IPS-18a (cell line): ENCODE results near the gene CACNA1H.
"Not testable (repeated sequence)": the region's sequence is repeated elsewhere in the genome, so short reads cannot be mapped to it uniquely, and the experiment has no call there.

Experiments
- H3K27ac ChIP-seq: one replicate; pipeline ENCODE4 v1.5.1; 2013; ENCODE audit warnings: low read length
- H3K27me3 ChIP-seq: one replicate; pipeline ENCODE4 v1.6.1; 2013; ENCODE audit warnings: mild to moderate bottlenecking, low read length; ENCODE audit not compliant: control insufficient read depth, insufficient read depth
- H3K36me3 ChIP-seq: one replicate; pipeline ENCODE4 v1.6.1; 2013; ENCODE audit warnings: low read depth, low read length; ENCODE audit not compliant: control insufficient read depth
- H3K4me1 ChIP-seq: one replicate; pipeline ENCODE4 v1.6.1; 2013; ENCODE audit warnings: low read depth, low read length; ENCODE audit not compliant: control insufficient read depth
- H3K4me3 ChIP-seq: one replicate; pipeline ENCODE4 v1.5.1; 2013; ENCODE audit warnings: low read length
- H3K9ac ChIP-seq: one replicate; pipeline ENCODE4 v1.6.1; 2013; ENCODE audit warnings: mild to moderate bottlenecking, low read length, moderate library complexity
- H3K9me3 ChIP-seq: one replicate; pipeline ENCODE4 v1.6.1; 2013; ENCODE audit warnings: low read depth, low read length; ENCODE audit not compliant: control insufficient read depth

Gene CACNA1H

DNA sequence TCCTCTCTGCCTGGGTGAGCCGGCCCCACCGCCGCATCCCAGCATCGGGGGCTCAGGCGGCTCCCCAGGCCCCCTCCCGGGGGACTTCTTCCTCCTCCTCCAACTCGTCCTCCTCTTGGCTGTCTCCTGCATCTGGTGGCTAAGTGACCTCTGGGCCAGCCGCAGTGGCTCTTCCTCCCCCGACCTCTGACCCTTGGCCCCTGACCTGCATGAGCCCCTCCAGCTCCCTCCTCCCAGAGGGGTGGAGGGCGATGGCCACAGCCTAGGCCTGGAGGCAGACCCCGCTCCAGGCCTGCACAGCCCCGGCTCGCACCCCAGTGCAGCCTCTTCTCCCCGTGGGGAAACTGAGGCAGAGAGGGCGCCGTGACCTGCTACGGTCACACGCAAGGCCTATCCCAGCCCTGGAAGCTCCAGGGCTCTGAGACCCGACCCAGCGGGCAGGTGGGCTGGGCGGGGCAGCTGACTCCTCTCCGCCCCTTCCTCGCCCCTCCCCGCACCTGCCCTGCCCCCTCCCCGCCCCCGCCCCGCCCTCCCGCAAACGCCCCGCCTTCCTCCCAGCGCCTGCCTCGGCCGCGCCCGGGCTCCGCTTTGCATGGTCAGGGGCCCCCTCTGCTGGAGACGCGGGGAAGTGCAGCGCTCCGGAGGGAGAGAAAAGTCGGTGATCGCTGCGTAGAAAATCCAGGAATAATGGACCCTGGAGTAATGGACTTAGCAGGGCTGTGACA, 96.3 kb downstream of the CACNA1H start:
- H3K27ac ChIP-seq, H3K4me1 ChIP-seq, H3K4me3 ChIP-seq, H3K9me3 ChIP-seq, H3K36me3 ChIP-seq, H3K9ac ChIP-seq: not testable (repeated sequence)
- H3K27me3 ChIP-seq: peaks cover 14% of the 10 kb centered on the region

- not testable (repeated sequence) for H3K36me3 ChIP-seq, H3K9ac ChIP-seq, H3K9me3 ChIP-seq, H3K27ac ChIP-seq, H3K4me3 ChIP-seq, H3K27me3 ChIP-seq, H3K4me1 ChIP-seq
Observed at GRCh38 chr16:1253701-1254364, 100.9 kb downstream of the CACNA1H start.

GRCh38 chr16:1254821-1255220, 101.9 kb downstream of the CACNA1H start:
- H3K9me3 ChIP-seq, H3K27ac ChIP-seq, H3K4me1 ChIP-seq, H3K4me3 ChIP-seq, H3K9ac ChIP-seq, H3K36me3 ChIP-seq: not testable (repeated sequence)
- H3K27me3 ChIP-seq: peaks cover 16% of the 10 kb centered on the region

DNA sequence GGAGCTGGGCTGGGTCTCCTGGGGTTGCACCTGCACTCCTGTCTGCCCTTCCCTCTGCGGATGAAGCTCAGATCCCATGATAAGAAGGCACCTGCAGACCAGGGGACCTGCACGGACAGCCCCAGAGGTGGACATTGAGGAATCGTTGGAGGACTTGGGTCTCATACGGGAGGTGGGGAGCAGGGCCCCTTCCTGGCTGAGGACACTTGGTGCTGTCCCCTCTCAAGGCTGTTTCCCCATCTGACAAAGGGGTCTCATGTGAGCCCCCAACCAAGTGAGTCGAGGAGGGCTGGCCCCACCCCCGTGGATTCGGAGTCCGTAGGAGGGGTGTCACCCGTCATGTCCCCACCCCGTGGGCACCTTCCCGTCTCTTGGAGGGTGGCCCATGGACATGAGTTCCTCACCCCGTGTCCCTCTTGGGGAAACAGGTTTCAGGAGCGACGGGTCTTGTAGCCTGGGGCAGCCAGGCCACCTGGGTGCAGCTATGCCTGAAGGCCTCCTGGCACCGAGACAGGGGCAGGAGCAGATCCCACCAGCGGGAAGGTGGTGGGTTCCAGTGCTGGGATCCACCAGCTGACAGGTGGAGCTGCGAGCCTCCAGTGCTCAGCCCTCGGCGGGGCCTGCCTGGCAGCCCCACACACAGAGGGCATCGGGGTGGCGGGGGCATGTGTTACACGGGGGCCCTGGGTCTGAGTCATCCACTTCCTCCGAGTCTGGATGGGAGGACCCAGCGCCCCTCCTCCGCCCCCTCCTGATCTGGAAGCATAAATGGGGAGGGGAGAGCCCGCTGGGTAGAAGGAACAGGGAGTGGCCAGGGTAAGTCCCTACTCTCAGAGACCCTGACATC, 102.6 kb downstream of the CACNA1H start, which contains the start of gene TPSD1:
TPSD1 (plus strand) TSS at position 794 of the 847 bp plus-strand sequence. CDS start 212 bp downstream, outside the sequence.
- not testable (repeated sequence) for H3K9ac ChIP-seq, H3K9me3 ChIP-seq, H3K27ac ChIP-seq, H3K4me1 ChIP-seq, H3K4me3 ChIP-seq, H3K36me3 ChIP-seq
- peaks cover 22% of the 10 kb centered on the region for H3K27me3 ChIP-seq

DNA sequence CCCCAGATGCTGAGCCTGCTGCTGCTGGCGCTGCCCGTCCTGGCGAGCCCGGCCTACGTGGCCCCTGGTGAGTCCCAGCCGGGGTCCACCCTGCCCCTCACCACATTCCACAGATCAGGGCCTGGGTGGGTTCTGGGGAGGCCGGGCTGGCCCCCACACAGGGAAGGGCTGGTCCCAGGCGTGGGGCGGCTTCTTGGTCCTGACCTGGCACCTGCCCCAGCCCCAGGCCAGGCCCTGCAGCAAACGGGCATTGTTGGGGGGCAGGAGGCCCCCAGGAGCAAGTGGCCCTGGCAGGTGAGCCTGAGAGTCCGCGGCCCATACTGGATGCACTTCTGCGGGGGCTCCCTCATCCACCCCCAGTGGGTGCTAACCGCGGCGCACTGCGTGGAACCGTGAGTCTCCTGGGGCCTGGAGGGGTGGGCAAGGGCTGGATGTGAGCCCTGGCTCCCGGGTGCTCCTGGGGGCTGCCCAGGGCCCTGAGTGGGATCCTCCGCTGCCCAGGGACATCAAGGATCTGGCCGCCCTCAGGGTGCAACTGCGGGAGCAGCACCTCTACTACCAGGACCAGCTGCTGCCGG, 103.5 kb downstream of the CACNA1H start:
- H3K27ac ChIP-seq, H3K9me3 ChIP-seq, H3K36me3 ChIP-seq, H3K4me3 ChIP-seq, H3K9ac ChIP-seq, H3K4me1 ChIP-seq: not testable (repeated sequence)
- H3K27me3 ChIP-seq: peaks cover 31% of the 10 kb centered on the region

- H3K9ac ChIP-seq: no peak overlapping the region
- no peaks in the 10 kb centered on the region for H3K36me3 ChIP-seq
- peaks cover 36% of the 10 kb centered on the region for H3K27me3 ChIP-seq
- H3K4me1 ChIP-seq: no peaks in the 10 kb centered on the region
- no peaks in the 10 kb centered on the region for H3K9me3 ChIP-seq
- no peak overlapping the region for H3K27ac ChIP-seq
- no peak overlapping the region for H3K4me3 ChIP-seq
Observed at GRCh38 chr16:1256874-1257322, 104.0 kb downstream of the CACNA1H start.

- Histone ChIP-seq H3K4me3 (no peak overlapping the region), H3K27me3 (peaks cover 43% of the 10 kb centered on the region), H3K9me3 (no peaks in the 10 kb centered on the region), H3K36me3 (no peaks in the 10 kb centered on the region), H3K4me1 (no peaks in the 10 kb centered on the region), H3K27ac (no peak overlapping the region), H3K9ac (no peak overlapping the region)
Observed at GRCh38 chr16:1257561-1258224, 104.8 kb downstream of the CACNA1H start.

DNA sequence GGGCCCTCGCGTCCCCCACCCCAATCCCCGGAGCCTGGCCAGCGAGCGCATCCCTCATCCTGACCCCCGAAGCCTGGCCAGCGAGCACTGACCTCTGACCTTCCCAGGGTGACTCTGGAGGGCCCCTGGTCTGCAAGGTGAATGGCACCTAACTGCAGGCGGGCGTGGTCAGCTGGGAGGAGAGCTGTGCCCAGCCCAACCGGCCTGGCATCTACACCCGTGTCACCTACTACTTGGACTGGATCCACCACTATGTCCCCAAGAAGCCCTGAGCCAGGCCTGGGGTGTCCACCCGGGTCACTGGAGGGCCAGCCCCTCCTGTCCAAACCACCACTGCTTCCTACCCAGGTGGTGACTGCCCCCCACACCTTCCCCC, 105.3 kb downstream of the CACNA1H start:
- Histone ChIP-seq H3K27ac (no peak overlapping the region), H3K9ac (no peak overlapping the region), H3K9me3 (no peaks in the 10 kb centered on the region), H3K4me1 (no peaks in the 10 kb centered on the region), H3K36me3 (no peaks in the 10 kb centered on the region), H3K27me3 (peaks cover 43% of the 10 kb centered on the region), H3K4me3 (no peak overlapping the region)

GRCh38 chr16:1258906-1259759, 106.2 kb downstream of the CACNA1H start:
- H3K4me3 ChIP-seq: peak overlapping the region; percentile 17
- H3K27me3 ChIP-seq: peaks cover 43% of the 10 kb centered on the region
- no peak overlapping the region for H3K9ac ChIP-seq
- H3K4me1 ChIP-seq: no peaks in the 10 kb centered on the region
- H3K27ac ChIP-seq: no peak overlapping the region
- no peaks in the 10 kb centered on the region for H3K36me3 ChIP-seq
- H3K9me3 ChIP-seq: no peaks in the 10 kb centered on the region

GRCh38 chr16:1259760-1260068, 106.8 kb downstream of the CACNA1H start:
- H3K27me3 ChIP-seq: peaks cover 43% of the 10 kb centered on the region
- H3K4me1 ChIP-seq: no peaks in the 10 kb centered on the region
- no peak overlapping the region for H3K9ac ChIP-seq
- no peak overlapping the region for H3K27ac ChIP-seq
- H3K36me3 ChIP-seq: no peaks in the 10 kb centered on the region
- H3K4me3 ChIP-seq: no peak overlapping the region
- no peaks in the 10 kb centered on the region for H3K9me3 ChIP-seq
